ENCODE measurements around the gene SLC17A3. TPM values are rescaled to one million over a fixed set of nuclear protein-coding genes. Genes with fewer than 3 reads are reported as not detected.

SLC17A3 gene
- total RNA-seq, 4 donors from 2014 or later = 0.22 TPM; not detected in 3

DNA sequence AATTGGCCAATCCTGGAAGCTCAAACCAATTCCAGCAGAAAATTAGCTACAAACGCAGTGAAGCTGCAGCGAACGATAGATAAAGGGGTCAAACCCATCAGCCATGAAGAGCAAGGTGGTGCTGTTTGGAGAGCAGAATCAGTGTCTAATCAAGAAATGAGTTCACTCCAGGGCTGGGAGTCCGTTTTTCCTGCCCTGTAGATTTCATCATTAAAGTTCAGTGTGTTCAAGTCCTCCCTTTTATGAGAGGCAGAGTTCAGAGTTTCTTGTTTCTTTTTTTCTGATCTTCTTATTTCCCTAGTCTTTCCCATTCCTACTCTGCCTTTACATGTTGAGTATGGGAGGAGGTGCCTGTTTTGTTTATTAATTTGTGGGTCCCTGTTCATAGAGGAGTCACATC is 72.6 kb downstream of the SLC17A3 start:
- DNase-seq (no peak), ATAC-seq (no peak)
- H3K9me3 ChIP-seq = no peaks in the 10 kb centered on the region
- no peak for TF ChIP-seq POLR2A (IDR thresholded peaks at IDR 0.05)
- TF ChIP-seq CTCF (IDR thresholded peaks at IDR 0.05 in 4 of 5, conservative IDR thresholded peaks at IDR 0.05 in 1 of 5) = no peak
- in situ Hi-C loops (cut with MboI; ENCODE audit: low sequenced_read_pairs in 4 of 4) (no loop called here), intact Hi-C loops (cut with DNase I; ENCODE audit: low total_unique reads) (no loop called here)
- no peak overlapping the region for H3K27ac ChIP-seq
- H3K36me3 ChIP-seq = no peaks in the 10 kb centered on the region
- no peak overlapping the region for H3K4me3 ChIP-seq
- no peaks in the 10 kb centered on the region for H3K27me3 ChIP-seq
- H3K4me1 ChIP-seq = no peaks in the 10 kb centered on the region

Other genes starting within 250 kb of the SLC17A3 start
- not detected for gene SCGN, start 222.0 kb downstream of the SLC17A3 start, total RNA-seq
- under 1 TPM in 1 of 4 donors, not detected in 3; 0.12 TPM for gene SLC17A4, start 119.5 kb downstream of the SLC17A3 start, total RNA-seq
- gene SLC17A1, start 42.2 kb downstream of the SLC17A3 start, total RNA-seq = not detected
- gene SLC17A2, start 56.4 kb upstream of the SLC17A3 start, total RNA-seq = under 1 TPM in 1 of 4 donors, not detected in 3; 0.11 TPM
- 1 to 10 TPM; 2.2 to 6.7 (median 4.6) TPM for gene TRIM38, start 88.6 kb upstream of the SLC17A3 start, total RNA-seq
- gene HFE, start 213.2 kb upstream of the SLC17A3 start, total RNA-seq = 1 to 10 TPM in 3 of 4 donors, under 1 TPM in 1; 0.10 to 2.0 (median 1.6) TPM

Data from gastrocnemius medialis (tissue), 4 donors.